ENCODE data around the gene TFCP2.
A peak's percentile ranks its signal among the peaks of the same experiment; 100 is the strongest.
"Not testable (repeated sequence)": the region's sequence is repeated elsewhere in the genome, so short reads cannot be mapped to it uniquely, and the experiment has no call there.

Gene TFCP2

DNA sequence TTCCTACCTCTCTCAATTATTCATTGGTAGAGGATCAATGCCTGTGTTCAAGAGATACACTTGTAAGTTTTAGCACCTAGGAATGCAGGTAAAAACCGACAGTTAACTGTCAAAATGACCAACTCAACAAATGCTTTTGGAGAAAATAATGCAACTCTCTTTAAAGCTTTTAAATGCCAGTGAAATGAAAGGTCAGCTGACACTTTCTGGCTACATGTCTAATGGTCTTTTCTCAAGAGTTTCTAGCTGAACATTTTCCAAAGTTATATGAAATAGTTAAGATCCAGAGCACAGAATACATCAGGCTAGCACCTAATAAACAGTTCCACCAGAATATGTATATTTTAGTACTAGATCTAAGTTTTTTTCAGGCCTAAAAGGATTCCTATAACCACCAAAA, 91.5 kb downstream of the TFCP2 start:
- TF ChIP-seq, protein P1, sequence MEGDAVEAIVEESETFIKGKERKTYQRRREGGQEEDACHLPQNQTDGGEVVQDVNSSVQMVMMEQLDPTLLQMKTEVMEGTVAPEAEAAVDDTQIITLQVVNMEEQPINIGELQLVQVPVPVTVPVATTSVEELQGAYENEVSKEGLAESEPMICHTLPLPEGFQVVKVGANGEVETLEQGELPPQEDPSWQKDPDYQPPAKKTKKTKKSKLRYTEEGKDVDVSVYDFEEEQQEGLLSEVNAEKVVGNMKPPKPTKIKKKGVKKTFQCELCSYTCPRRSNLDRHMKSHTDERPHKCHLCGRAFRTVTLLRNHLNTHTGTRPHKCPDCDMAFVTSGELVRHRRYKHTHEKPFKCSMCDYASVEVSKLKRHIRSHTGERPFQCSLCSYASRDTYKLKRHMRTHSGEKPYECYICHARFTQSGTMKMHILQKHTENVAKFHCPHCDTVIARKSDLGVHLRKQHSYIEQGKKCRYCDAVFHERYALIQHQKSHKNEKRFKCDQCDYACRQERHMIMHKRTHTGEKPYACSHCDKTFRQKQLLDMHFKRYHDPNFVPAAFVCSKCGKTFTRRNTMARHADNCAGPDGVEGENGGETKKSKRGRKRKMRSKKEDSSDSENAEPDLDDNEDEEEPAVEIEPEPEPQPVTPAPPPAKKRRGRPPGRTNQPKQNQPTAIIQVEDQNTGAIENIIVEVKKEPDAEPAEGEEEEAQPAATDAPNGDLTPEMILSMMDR (IDR thresholded peaks at IDR 0.05; ENCODE audit: low read depth, low read length) = no peak
- no peak for DNase-seq (ENCODE audit: low read depth, low spot score)
- no peak overlapping the region for H3K4me3 ChIP-seq (ENCODE audit: low read depth, low read length)
- in situ Hi-C loops (cut with HindIII; ENCODE audit: low sequenced_read_pairs) = no loop called here

DNA sequence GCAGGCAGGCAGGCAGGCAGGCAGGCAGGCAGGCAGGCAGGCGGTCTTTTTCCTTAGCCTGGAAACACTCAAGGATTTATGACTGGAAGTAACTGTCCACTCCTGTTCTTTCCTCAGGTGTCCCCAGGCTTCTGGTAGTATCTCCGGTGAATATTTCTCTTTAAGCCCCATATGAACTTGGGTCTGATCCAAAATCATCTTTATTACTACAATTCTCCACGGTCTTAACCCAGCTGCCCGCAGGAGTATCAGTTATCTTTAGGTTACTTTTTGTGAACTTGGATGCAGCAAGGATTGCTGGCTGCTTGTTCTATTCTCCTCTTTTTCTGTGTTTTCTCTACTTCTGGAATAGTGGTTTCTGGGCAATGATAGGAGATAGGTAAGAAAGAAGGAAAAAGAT, 92.8 kb downstream of the TFCP2 start:
- TF ChIP-seq, protein P1 (IDR thresholded peaks at IDR 0.05; ENCODE audit: low read depth, low read length) = no peak
- DNase-seq (ENCODE audit: low read depth, low spot score) = no peak
- no peak overlapping the region for H3K4me3 ChIP-seq (ENCODE audit: low read depth, low read length)
- in situ Hi-C loops (cut with HindIII; ENCODE audit: low sequenced_read_pairs) = no loop called here

DNA sequence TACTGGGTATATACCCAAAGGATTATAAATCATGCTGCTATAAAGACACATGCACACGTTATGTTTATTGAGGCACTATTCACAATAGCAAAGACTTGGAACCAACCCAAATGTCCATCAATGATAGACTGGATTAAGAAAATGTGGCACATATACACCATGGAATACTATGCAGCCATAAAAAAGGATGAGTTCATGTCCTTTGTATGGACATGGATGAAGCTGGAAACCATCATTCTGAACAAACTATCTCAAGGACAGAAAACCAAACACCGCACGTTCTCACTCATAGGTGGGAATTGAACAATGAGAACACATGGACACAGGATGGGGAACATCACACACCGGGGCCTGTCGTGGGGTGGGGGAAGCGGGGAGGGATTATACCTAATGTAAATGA, 94.1 kb downstream of the TFCP2 start:
- in situ Hi-C loops (cut with HindIII; ENCODE audit: low sequenced_read_pairs); DNase-seq (ENCODE audit: low read depth, low spot score): not testable (repeated sequence)

DNA sequence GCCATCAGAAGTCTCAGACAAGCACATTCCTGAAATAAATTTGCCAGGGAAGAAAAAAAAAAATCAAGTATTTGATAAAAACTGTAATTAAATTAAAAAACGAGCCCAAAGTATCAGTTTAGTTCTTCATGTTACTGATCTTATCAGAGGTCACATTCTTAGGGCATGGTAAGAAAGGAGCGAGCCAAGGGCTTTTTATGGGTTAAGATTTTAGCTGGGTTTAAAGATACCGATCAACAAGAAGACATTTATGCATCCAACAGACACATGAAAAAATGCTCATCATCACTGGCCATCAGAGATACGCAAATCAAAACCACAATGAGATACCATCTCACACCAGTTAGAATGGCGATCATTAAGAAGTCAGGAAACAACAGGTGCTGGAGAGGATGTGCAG, 94.6 kb downstream of the TFCP2 start:
- in situ Hi-C loops (cut with HindIII; ENCODE audit: low sequenced_read_pairs); H3K4me3 ChIP-seq (ENCODE audit: low read depth, low read length); DNase-seq (ENCODE audit: low read depth, low spot score): not testable (repeated sequence)

More for the DNA sequence above, 94.1 kb downstream of the TFCP2 start:
- H3K4me3 ChIP-seq (ENCODE audit: low read depth, low read length) = not testable (repeated sequence)

DNA sequence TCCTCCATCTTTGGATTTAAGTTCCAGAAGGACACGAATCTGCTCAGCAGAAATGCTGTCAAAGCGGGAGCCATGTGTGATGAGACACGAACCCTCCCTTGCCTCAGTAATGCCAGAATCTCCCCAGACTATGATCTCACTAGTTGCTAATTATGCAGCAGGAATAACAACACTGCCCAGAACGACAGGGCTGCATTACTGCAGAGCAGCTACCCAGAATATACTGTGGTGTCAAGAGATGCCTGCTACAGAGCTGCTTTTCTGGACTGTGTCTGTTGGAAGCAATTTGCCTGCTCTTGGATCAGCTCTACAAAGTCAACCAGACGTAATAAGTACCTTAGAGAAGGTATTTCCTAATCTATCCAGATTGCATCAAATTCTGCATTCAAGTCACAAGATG, 95.0 kb downstream of the TFCP2 start:
- TF ChIP-seq, protein P1 (IDR thresholded peaks at IDR 0.05; ENCODE audit: low read depth, low read length) = no peak
- DNase-seq (ENCODE audit: low read depth, low spot score) = peak; percentile 15
- in situ Hi-C loops (cut with HindIII; ENCODE audit: low sequenced_read_pairs) = no loop called here
- H3K4me3 ChIP-seq (ENCODE audit: low read depth, low read length) = no peak overlapping the region

DNA sequence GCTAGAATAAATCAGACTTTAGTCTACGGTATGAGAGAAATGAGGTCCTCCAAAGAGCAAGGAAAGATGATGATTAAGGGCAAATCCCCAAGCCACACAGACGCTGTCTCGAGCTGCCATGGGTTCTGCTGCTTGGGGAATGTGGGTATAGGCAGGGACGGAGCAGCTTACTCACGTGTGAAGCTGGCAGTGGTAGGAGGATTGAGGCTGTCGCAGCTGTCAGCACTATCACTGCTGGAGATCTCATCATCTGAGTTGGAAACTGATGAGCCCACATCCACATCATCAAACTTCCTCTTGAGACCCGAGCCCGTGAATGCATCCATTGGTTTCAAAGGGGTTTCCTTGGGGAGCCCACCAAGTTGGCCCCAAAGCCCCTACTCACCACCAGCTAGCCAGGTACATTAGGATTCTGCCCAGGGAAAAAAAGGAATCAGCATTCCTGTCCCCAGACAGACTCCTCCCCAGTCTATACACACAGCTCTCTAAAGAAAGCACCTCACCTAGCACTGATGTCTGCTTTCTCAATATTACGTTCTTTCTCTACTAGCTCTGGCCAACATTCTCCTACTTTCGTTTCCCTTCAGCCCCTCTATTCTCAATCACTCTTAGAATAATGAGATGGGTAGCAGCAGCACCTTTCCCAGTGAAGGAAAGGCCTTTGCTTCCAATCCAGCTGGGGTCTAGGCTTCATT, 96.6 kb downstream of the TFCP2 start:
- no peak overlapping the region for H3K4me3 ChIP-seq (ENCODE audit: low read depth, low read length)
- in situ Hi-C loops (cut with HindIII; ENCODE audit: low sequenced_read_pairs) = no loop called here
- DNase-seq (ENCODE audit: low read depth, low spot score) = no peak
- TF ChIP-seq, protein P1 (IDR thresholded peaks at IDR 0.05; ENCODE audit: low read depth, low read length) = no peak

DNA sequence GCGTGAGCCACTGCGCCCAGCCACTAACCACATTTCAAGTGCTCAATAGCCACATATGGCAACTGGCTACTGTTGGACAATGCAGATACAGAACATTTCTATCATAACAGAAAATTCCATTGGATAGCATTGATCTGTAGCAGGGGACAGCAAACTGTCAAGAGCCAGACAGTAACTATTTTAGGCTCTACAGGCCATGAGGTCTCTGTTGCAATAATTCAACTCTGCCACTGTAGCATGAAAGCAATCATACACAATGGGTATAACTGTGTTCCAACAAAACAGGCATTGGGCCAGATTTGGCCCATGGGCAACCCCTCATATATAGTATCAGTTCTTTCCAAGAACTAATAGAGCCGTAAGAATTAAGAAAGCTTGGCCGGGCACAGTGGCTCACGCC, 97.5 kb downstream of the TFCP2 start:
- in situ Hi-C loops (cut with HindIII; ENCODE audit: low sequenced_read_pairs) = no loop called here
- no peak for DNase-seq (ENCODE audit: low read depth, low spot score)
- no peak overlapping the region for H3K4me3 ChIP-seq (ENCODE audit: low read depth, low read length)
- TF ChIP-seq, protein P1 (IDR thresholded peaks at IDR 0.05; ENCODE audit: low read depth, low read length) = no peak

DNA sequence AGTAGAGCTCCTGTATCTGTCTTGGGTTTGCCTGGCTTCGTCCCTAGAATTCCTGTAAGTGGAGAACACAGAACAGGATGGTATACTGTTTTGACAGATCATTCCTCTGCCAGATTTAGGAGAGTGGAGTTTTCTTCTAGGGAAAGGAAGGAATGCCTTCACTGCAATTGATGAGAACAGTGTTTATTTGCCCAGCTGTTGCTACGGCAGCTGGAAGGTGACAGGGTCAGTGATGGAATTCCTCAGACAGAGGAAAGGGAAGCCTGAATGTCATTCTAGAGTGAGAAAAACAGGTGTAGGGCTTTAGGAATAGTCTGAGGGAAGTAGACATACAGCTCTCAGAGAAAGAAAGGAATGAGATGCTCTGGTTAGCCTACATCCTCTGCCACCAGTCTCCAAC, 101.3 kb downstream of the TFCP2 start:
- DNase-seq (ENCODE audit: low read depth, low spot score) = no peak
- in situ Hi-C loops (cut with HindIII; ENCODE audit: low sequenced_read_pairs) = no loop called here
- TF ChIP-seq, protein P1 (IDR thresholded peaks at IDR 0.05; ENCODE audit: low read depth, low read length) = no peak
- H3K4me3 ChIP-seq (ENCODE audit: low read depth, low read length) = no peak overlapping the region
